Astrocyte of the hippocampus (primary cell): ENCODE results near the gene SGPP1.
"Not testable (repeated sequence)": the region's sequence is repeated elsewhere in the genome, so short reads cannot be mapped to it uniquely, and the experiment has no call there.

Source experiments
- DNase-seq: peaks from one replicate; pipeline ENCODE4 v3.0.0; 2011; ENCODE audit warnings: low read depth, low spot score

SGPP1 gene

GRCh38 chr14:63725786-63726460 is 1.9 kb downstream of the SGPP1 start:
- no peak for DNase-seq

- DNase-seq, result peak; percentile 22
These were observed 10.2 kb downstream of the SGPP1 start for GRCh38 chr14:63717702-63718101.

GRCh38 chr14:63715360-63715759 is 12.5 kb downstream of the SGPP1 start:
- DNase-seq, result no peak

GRCh38 chr14:63713764-63714163 is 14.1 kb downstream of the SGPP1 start:
- peak; percentile 31 for DNase-seq

GRCh38 chr14:63713058-63713457 is 14.8 kb downstream of the SGPP1 start:
- DNase-seq, result no peak

GRCh38 chr14:63712123-63712522 is 15.7 kb downstream of the SGPP1 start:
- no peak for DNase-seq

GRCh38 chr14:63710497-63710896 is 17.4 kb downstream of the SGPP1 start:
- DNase-seq, result no peak

GRCh38 chr14:63709589-63709988 is 18.3 kb downstream of the SGPP1 start:
- no peak for DNase-seq

- no peak for DNase-seq
These were observed 20.6 kb downstream of the SGPP1 start for GRCh38 chr14:63707216-63707615.

- DNase-seq, result no peak
These were observed 22.2 kb downstream of the SGPP1 start for GRCh38 chr14:63705561-63706070.

- not testable (repeated sequence) for DNase-seq
These were observed 25.3 kb downstream of the SGPP1 start for GRCh38 chr14:63702530-63702929.

GRCh38 chr14:63701606-63702299 is 26.1 kb downstream of the SGPP1 start:
- DNase-seq, result no peak

GRCh38 chr14:63692310-63693020 is 35.4 kb downstream of the SGPP1 start:
- DNase-seq, result no peak

GRCh38 chr14:63689132-63689531 is 38.7 kb downstream of the SGPP1 start:
- no peak for DNase-seq

GRCh38 chr14:63686926-63687325 is 40.9 kb downstream of the SGPP1 start:
- DNase-seq, result no peak

- no peak for DNase-seq
These were observed 42.5 kb downstream of the SGPP1 start for GRCh38 chr14:63685401-63685800.

- no peak for DNase-seq
These were observed 44.9 kb downstream of the SGPP1 start for GRCh38 chr14:63682727-63683593.

- no peak for DNase-seq
These were observed 49.3 kb downstream of the SGPP1 start for GRCh38 chr14:63678536-63678935.

- DNase-seq, result peak; percentile 58
These were observed 49.9 kb downstream of the SGPP1 start for GRCh38 chr14:63677891-63678379.

- DNase-seq, result no peak
These were observed 51.2 kb downstream of the SGPP1 start for GRCh38 chr14:63676615-63677014.

GRCh38 chr14:63673886-63674497 is 53.9 kb downstream of the SGPP1 start:
- DNase-seq, result no peak
